ENCODE results near the gene AJM1.
A peak's percentile ranks its signal among the peaks of the same experiment; 100 is the strongest.
"Not testable (repeated sequence)": the region's sequence is repeated elsewhere in the genome, so short reads cannot be mapped to it uniquely, and the experiment has no call there.

AJM1 gene

DNA sequence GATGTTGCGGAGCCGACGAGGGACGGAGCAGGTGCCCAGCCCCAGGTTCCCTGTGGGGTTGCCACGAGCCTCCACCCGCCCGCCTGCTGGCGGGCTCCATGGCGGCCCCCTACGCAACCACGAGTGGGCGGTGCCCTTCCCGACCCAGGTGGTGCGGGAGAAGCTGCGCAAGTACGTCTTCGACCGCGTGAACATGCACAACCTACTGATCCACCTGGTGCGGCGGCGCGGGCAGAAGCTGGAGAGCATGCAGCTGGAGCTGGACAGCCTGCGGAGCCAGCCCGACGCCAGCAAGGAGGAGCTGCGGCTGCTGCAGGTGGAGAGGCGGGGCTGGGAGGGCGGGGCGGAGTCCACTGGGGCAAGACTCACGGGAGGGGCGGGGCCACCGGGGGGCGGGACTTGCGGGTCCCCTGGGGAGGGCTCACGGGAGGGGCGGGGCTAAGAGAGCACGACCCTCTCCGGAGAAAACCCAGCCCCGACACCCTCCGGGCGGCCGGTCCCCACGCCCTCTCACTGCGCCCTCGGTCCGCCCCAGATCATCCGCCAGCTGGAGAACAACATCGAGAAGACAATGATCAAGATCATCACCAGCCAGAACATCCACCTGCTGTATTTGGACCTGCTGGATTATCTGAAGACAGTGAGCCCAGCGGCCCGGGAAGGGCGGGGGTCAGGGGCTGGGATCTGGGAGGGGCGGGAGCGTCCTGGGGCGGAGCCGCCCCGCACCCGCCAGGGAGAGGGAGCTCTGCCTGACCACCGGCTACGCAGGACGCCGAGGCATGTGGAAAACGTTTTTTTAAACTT lies 42.2 kb upstream of the AJM1 start:
- peak; percentile 92 for DNase-seq (ENCODE audit: insufficient read length, low spot score)
- TF ChIP-seq POLR2AphosphoS5 (IDR thresholded peaks at IDR 0.05; ENCODE audit: low read depth, low read length) (no peak), POLR2A (IDR thresholded peaks at IDR 0.05; ENCODE audit: low read depth, low read length) (no peak), SPI1 (IDR thresholded peaks at IDR 0.05; ENCODE audit: low read depth, low read length) (no peak), POU2F2 (IDR thresholded peaks at IDR 0.05; ENCODE audit: low read depth, low read length) (no peak), TAF1 (IDR thresholded peaks at IDR 0.05; ENCODE audit: low read depth, low read length) (no peak), PAX5 (IDR thresholded peaks at IDR 0.05; ENCODE audit: insufficient read depth, low read length, severe bottlenecking) (no peak)
- peak; percentile 66 for FAIRE-seq

DNA sequence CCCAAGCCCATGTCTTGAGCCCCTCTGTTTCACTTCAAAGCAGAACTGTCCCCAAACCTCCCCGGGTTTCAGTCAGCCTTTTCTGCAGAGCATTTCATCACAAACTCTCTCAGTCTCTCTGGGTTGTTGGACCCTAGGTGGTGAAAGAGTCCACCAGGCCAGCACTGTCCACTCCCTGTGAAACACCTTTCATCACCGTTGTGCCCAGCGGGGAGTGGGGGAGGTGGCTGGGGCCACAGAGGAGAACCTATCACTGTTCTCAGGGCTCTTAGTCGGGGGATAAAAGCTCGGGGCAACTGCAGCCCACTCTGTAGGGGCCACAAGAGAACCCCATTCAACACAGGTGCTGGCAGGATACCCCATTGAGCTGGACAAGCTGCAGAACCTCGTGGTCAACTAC lies 40.0 kb upstream of the AJM1 start:
- TF ChIP-seq SPI1 (IDR thresholded peaks at IDR 0.05; ENCODE audit: low read depth, low read length) (no peak), PAX5 (IDR thresholded peaks at IDR 0.05; ENCODE audit: insufficient read depth, low read length, severe bottlenecking) (no peak), POLR2A (IDR thresholded peaks at IDR 0.05; ENCODE audit: low read depth, low read length) (no peak), POLR2AphosphoS5 (IDR thresholded peaks at IDR 0.05; ENCODE audit: low read depth, low read length) (no peak), POU2F2 (IDR thresholded peaks at IDR 0.05; ENCODE audit: low read depth, low read length) (no peak), TAF1 (IDR thresholded peaks at IDR 0.05; ENCODE audit: low read depth, low read length) (no peak)
- DNase-seq (ENCODE audit: insufficient read length, low spot score) (no peak), FAIRE-seq (no peak)

DNA sequence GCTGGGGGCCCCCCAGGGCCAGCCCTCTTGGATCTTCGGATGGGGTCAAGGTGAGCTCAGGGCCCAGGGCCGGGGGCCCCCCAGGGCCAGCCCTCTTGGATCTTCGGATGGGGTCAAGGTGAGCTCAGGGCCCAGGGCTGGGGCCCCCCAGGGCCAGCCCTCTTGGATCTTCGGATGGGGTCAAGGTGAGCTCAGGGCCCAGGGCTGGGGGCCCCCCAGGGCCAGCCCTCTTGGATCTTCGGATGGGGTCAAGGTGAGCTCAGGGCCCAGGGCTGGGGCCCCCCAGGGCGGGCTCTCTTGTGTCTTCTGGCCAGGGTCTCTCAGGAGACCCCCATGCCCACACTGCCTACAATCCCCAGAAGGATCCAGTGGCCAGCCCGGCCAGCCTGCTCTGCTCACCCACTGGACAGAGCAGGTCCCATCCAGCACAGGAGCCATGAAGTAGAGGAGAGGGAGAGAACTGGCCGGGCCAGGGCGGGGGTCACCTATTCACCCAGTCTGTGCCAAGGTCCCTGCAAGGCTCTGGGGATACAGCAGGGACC lies 39.2 kb upstream of the AJM1 start:
- not testable (repeated sequence) for FAIRE-seq; DNase-seq (ENCODE audit: insufficient read length, low spot score)

DNA sequence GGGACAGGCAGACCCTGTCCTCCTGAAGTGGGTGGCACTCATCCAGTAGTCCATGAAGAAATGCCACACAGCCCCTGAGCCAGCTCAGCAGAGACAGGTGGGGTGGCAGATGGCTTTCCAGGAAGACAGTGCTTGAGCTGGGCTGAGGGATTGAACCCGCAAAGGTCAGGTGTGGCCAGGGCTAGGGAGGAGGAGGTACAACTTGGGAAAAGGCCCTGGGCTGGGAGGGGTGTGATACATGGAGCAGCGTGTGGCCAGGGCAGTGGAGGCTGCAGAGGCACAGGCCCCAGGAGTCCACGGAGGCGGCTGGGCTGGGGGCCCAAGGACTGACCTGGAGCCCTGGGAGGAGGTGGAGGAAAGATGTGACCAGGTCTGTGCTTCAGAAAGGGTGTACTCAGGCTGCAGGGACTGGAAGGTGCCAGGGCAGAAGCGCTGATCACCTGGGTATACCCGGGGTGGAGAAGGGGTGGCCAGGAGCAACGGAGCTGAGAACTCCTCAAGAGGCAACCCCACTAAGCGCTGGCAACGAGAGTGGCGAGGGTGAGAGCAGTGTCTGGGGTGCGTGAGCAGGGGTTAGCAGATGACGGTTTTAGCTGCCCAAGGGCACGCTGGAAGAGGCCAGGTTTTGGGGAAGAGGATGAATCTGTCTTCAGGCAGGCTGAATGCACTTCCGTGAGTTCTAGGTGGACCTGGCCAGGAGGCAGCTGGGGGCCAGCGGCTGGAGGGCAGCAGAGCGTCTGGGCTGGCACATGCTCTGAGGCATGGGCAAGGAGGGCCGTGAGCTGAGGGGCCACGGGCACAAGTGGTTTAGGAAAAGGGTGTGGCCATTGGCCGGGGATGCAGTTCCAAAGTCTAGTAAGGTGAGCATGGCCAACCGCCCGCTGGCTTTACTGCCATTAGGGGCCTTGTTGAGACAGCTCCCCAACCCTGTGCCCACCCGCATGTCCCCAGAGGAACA lies 38.4 kb upstream of the AJM1 start:
- FAIRE-seq, result no peak
- TF ChIP-seq TAF1 (IDR thresholded peaks at IDR 0.05; ENCODE audit: low read depth, low read length) (no peak), POLR2AphosphoS5 (IDR thresholded peaks at IDR 0.05; ENCODE audit: low read depth, low read length) (no peak), PAX5 (IDR thresholded peaks at IDR 0.05; ENCODE audit: insufficient read depth, low read length, severe bottlenecking) (no peak), SPI1 (IDR thresholded peaks at IDR 0.05; ENCODE audit: low read depth, low read length) (no peak), POU2F2 (IDR thresholded peaks at IDR 0.05; ENCODE audit: low read depth, low read length) (no peak), POLR2A (IDR thresholded peaks at IDR 0.05; ENCODE audit: low read depth, low read length) (no peak)

DNA sequence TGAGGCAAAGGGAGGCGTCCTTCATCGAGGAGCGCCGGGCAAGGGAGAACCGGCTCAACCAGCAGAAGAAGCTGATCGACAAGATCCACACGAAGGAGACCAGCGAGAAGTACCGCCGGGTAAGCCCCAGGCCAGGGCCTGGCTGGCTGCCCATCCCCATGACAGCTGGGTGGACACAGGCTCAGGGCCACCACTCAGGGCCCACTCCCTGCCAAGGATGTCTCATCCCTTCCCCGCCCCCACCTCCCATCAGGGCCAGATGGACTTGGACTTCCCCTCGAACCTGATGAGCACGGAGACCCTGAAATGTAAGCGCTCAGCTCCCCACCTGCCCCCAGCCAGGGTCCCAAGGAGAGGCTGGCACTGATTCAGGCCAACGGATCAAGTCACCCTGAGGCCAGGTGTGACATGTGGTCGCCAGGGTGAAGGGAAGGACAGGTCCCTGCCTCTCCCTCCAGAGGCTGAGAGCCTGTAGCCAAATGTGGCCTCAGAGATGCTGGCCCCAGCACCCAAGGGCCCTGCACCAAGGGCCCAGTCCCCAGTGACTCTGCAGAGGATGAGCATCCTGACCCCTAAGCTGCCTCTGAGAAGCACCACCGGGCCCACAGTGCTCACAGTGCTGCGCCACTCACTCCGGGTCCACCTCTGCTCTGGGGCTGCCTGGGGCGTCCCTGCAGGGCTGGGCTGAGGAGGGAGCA lies 37.6 kb upstream of the AJM1 start:
- TF ChIP-seq POLR2AphosphoS5 (IDR thresholded peaks at IDR 0.05; ENCODE audit: low read depth, low read length) (no peak), POLR2A (IDR thresholded peaks at IDR 0.05; ENCODE audit: low read depth, low read length) (no peak), PAX5 (IDR thresholded peaks at IDR 0.05; ENCODE audit: insufficient read depth, low read length, severe bottlenecking) (no peak)
- peak; percentile 8 for DNase-seq (ENCODE audit: insufficient read length, low spot score)
- no peak for FAIRE-seq

More for the DNA sequence above, 38.4 kb upstream of the AJM1 start:
- no peak for DNase-seq (ENCODE audit: insufficient read length, low spot score)

DNA sequence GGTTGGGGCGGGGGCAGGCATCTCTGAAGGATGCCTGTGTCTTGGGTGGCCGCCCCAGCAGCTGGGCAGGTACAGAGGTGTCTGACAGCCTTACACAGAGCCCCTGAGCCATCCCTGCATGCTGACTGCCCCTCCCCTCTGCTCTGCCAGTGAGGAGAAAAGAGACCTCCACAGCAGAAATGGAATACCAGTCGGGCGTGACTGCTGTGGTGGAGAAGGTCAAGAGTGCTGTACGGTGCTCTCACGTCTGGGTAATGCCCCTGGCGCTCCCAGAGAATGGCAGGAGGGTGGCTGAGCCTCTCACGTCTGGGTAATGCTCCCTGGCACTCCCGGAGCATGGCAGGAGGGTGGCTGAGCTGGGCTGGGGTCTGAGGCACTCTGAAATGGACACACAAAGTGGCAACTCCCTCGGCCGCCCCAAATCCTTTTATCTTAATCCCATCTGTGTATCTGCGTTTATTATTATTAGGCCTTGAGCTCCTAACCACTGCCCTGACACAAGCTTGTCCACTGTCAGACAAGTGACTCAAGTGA lies 37.0 kb upstream of the AJM1 start:
- DNase-seq (ENCODE audit: insufficient read length, low spot score) (no peak), FAIRE-seq (no peak)
- TF ChIP-seq SPI1 (IDR thresholded peaks at IDR 0.05; ENCODE audit: low read depth, low read length) (no peak), POLR2A (IDR thresholded peaks at IDR 0.05; ENCODE audit: low read depth, low read length) (no peak), PAX5 (IDR thresholded peaks at IDR 0.05; ENCODE audit: insufficient read depth, low read length, severe bottlenecking) (no peak), TAF1 (IDR thresholded peaks at IDR 0.05; ENCODE audit: low read depth, low read length) (no peak), POU2F2 (IDR thresholded peaks at IDR 0.05; ENCODE audit: low read depth, low read length) (no peak), POLR2AphosphoS5 (IDR thresholded peaks at IDR 0.05; ENCODE audit: low read depth, low read length) (no peak)

DNA sequence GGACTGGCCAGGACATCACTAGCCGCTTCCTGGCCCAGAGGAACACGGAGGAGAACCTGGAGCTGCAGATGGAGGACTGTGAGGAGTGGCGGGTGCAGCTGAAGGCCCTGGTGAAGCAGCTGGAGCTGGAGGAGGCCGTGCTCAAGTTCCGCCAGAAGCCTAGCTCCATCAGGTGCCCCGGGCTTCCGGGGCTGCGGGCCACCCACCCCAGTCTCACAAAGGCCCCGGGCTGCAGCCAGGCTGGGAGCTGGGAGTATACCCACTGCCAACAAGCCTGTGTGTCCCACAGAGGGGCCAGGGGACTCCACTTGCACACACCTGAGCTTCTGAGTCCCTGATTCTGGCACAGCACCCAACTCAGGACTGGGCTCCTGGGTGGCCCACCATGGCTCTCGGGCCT lies 36.2 kb upstream of the AJM1 start:
- DNase-seq (ENCODE audit: insufficient read length, low spot score) (no peak), FAIRE-seq (no peak)

DNA sequence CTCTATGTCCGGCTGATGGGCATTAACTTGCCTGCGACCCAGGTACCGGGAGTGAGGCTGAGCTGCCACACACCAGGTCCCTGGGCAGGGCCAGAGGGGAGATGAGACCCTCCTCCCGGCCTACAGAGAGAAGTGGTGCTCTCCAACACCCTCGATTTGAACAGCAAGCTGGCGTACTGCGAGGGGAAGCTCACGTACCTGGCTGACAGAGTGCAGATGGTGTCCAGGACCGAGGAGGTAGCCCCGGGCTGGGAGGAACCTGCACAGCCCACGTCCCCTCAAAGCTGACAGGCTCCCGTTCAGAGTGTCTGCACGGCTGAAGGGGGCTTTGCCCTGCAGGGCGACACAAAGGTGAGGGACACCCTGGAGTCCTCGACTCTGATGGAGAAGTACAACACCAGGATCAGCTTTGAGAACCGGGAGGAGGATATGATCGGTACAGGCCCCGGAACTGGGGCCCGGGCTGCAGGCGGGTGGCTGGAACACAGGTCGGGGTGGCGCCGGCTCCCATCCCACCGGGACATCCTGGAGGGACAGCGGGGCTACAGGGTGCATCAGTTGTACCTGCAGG lies 35.6 kb upstream of the AJM1 start:
- TF ChIP-seq SPI1 (IDR thresholded peaks at IDR 0.05; ENCODE audit: low read depth, low read length) (no peak), POU2F2 (IDR thresholded peaks at IDR 0.05; ENCODE audit: low read depth, low read length) (no peak), TAF1 (IDR thresholded peaks at IDR 0.05; ENCODE audit: low read depth, low read length) (no peak), POLR2AphosphoS5 (IDR thresholded peaks at IDR 0.05; ENCODE audit: low read depth, low read length) (no peak)
- peak; percentile 7 for DNase-seq (ENCODE audit: insufficient read length, low spot score)
- FAIRE-seq, result no peak

More for the DNA sequence above, 36.2 kb upstream of the AJM1 start:
- TF ChIP-seq SPI1 (IDR thresholded peaks at IDR 0.05; ENCODE audit: low read depth, low read length) (no peak), PAX5 (IDR thresholded peaks at IDR 0.05; ENCODE audit: insufficient read depth, low read length, severe bottlenecking) (no peak), TAF1 (IDR thresholded peaks at IDR 0.05; ENCODE audit: low read depth, low read length) (no peak), POLR2AphosphoS5 (IDR thresholded peaks at IDR 0.05; ENCODE audit: low read depth, low read length) (no peak), POU2F2 (IDR thresholded peaks at IDR 0.05; ENCODE audit: low read depth, low read length) (no peak), POLR2A (IDR thresholded peaks at IDR 0.05; ENCODE audit: low read depth, low read length) (no peak)

Measured in GM12891 (cell line).